IMR-90 (cell line): ENCODE data around the gene SLC36A2. TPM values are rescaled to one million over a fixed set of nuclear protein-coding genes. Genes with fewer than 3 reads are reported as not detected.

Experiments
- ATAC-seq: fragments of 200-7000 bp; cut with Tn5 transposase; 2 replicates; pipeline ENCODE4 v1.9.1; 2020; ENCODE audit warnings: low read depth, mild to moderate bottlenecking, moderate library complexity
- BruUV-seq: library from RNA; stranded (reverse); fragments of 400-500 nt; replicated peaks from 2 replicates; lab custom pipeline; 2021; lab: Mats Ljungman, UMichigan
- CTCF ChIA-PET: fragments of 300-600 bp; formaldehyde crosslinking; extraction: SDS; loops from one replicate; lab custom pipeline; 2021; ENCODE audit warnings: antibody characterized with exemption; lab: Yijun Ruan, JAX
- POLR2A ChIA-PET: fragments of 300-600 bp; sonication (Branson Sonifier 250); formaldehyde crosslinking; loops from one replicate; lab custom pipeline; 2022; ENCODE audit warnings: antibody characterized with exemption; ENCODE audit not compliant: unreplicated experiment; lab: Charles Lee
- DNase-seq: peaks from one replicate; pipeline ENCODE4 v3.0.0; 2013
- H2AFZ ChIP-seq: replicated peaks from 2 replicates; pipeline ENCODE3; 2013; ENCODE audit warnings: low read length, mild to moderate bottlenecking; ENCODE audit not compliant: poor library complexity
- H2AK5ac ChIP-seq: 2 replicates; pipeline ENCODE4 v1.6.1; 2013; ENCODE audit warnings: low read depth, low read length, inconsistent platforms
- H2AK9ac ChIP-seq: replicated peaks from 2 replicates; pipeline ENCODE3; 2013; ENCODE audit warnings: mild to moderate bottlenecking, low read depth, low read length, moderate library complexity; ENCODE audit not compliant: poor library complexity
- H2BK120ac ChIP-seq: 2 replicates; pipeline ENCODE4 v1.6.1; 2013; ENCODE audit warnings: low read depth, low read length, inconsistent platforms
- H2BK15ac ChIP-seq: 3 replicates; pipeline ENCODE4 v1.6.1; 2013; ENCODE audit warnings: low read depth, low read length, inconsistent platforms
- H2BK20ac ChIP-seq: 2 replicates; pipeline ENCODE4 v1.6.1; 2013; ENCODE audit warnings: low read depth, mild to moderate bottlenecking, inconsistent platforms, low read length, moderate library complexity
- H2BK5ac ChIP-seq: 2 replicates; pipeline ENCODE4 v1.6.1; 2013; ENCODE audit warnings: mild to moderate bottlenecking, low read depth, low read length, inconsistent platforms; ENCODE audit not compliant: poor library complexity, severe bottlenecking
- H3K14ac ChIP-seq: replicated peaks from 2 replicates; pipeline ENCODE4 v1.6.1; 2013; ENCODE audit warnings: low read depth, low read length, inconsistent platforms
- H3K18ac ChIP-seq: 2 replicates; pipeline ENCODE4 v1.6.1; 2013; ENCODE audit warnings: low read depth, low read length, control low read depth
- H3K23ac ChIP-seq: 2 replicates; pipeline ENCODE4 v1.6.1; 2013; ENCODE audit warnings: low read depth, low read length, inconsistent platforms
- H3K27ac ChIP-seq: 2 replicates; pipeline ENCODE4 v1.5.1; 2013; ENCODE audit warnings: mild to moderate bottlenecking, control low read depth, low read length; ENCODE audit not compliant: insufficient read depth
- H3K27me3 ChIP-seq: 2 replicates; pipeline ENCODE4 v1.6.1; 2013; ENCODE audit warnings: low read length; ENCODE audit not compliant: control insufficient read depth, insufficient read depth
- H3K36me3 ChIP-seq: 2 replicates; pipeline ENCODE4 v1.6.1; 2013; ENCODE audit warnings: low read length, mixed read lengths; ENCODE audit not compliant: control insufficient read depth, insufficient read depth
- H3K4ac ChIP-seq: 2 replicates; pipeline ENCODE4 v1.6.1; 2013; ENCODE audit warnings: low read depth, low read length, inconsistent platforms
- H3K4me1 ChIP-seq: 2 replicates; pipeline ENCODE4 v1.6.1; 2013; ENCODE audit warnings: low read length, mixed read lengths; ENCODE audit not compliant: control insufficient read depth, insufficient read depth
- H3K4me2 ChIP-seq: 2 replicates; pipeline ENCODE4 v1.6.1; 2013; ENCODE audit warnings: low read depth, mild to moderate bottlenecking, control low read depth, low read length, moderate library complexity
- H3K4me3 ChIP-seq: 2 replicates; pipeline ENCODE4 v1.5.1; 2013; ENCODE audit warnings: low read depth, mild to moderate bottlenecking, control low read depth, low read length, moderate library complexity; ENCODE audit not compliant: insufficient read depth
- H3K56ac ChIP-seq: 2 replicates; pipeline ENCODE4 v1.6.1; 2013; ENCODE audit warnings: low read length, inconsistent platforms; ENCODE audit not compliant: insufficient read depth; ENCODE audit errors: extremely low read depth
- H3K79me1 ChIP-seq, 2 experiments: 2 replicates each; pipeline ENCODE4 v1.6.1; 2013; ENCODE audit warnings: low read length in 2 of 2, inconsistent platforms in 1 of 2, low read depth in 1 of 2
- H3K9ac ChIP-seq: 2 replicates; pipeline ENCODE4 v1.6.1; 2013; ENCODE audit warnings: low read depth, low read length, control low read depth
- H3K9me1 ChIP-seq: 2 replicates; pipeline ENCODE4 v1.6.1; 2013; ENCODE audit warnings: low read length, inconsistent platforms; ENCODE audit not compliant: insufficient read depth
- H3K9me3 ChIP-seq: 2 replicates; pipeline ENCODE4 v1.6.1; 2013; ENCODE audit warnings: low read length; ENCODE audit not compliant: control insufficient read depth, insufficient read depth
- H4K20me1 ChIP-seq: 2 replicates; pipeline ENCODE4 v1.6.1; 2013; ENCODE audit warnings: low read length, inconsistent platforms; ENCODE audit not compliant: insufficient read depth
- H4K5ac ChIP-seq: 2 replicates; pipeline ENCODE4 v1.6.1; 2013; ENCODE audit warnings: mild to moderate bottlenecking, low read depth, low read length, control low read depth
- H4K8ac ChIP-seq, 2 experiments: 2 replicates each; pipeline ENCODE4 v1.6.1; 2013; ENCODE audit warnings: low read depth in 2 of 2, low read length in 2 of 2, control low read depth in 1 of 2, inconsistent platforms in 1 of 2
- H4K91ac ChIP-seq: 2 replicates; pipeline ENCODE4 v1.6.1; 2013; ENCODE audit warnings: low read depth, low read length, inconsistent platforms; ENCODE audit not compliant: insufficient read depth
- BHLHE40 ChIP-seq: fragments of 150-350 bp; IDR thresholded peaks from 2 replicates; pipeline ENCODE4 v1.6.1; 2016; ENCODE audit warnings: mild to moderate bottlenecking, low read depth, low read length
- CEBPB ChIP-seq: IDR thresholded peaks from 2 replicates; pipeline ENCODE4 v1.6.1; 2012; ENCODE audit warnings: low read depth, low read length, improper control_type of control experiment
- CTCF ChIP-seq: conservative IDR thresholded peaks from 2 replicates; pipeline ENCODE4 v1.5.1; 2012; ENCODE audit warnings: mild to moderate bottlenecking, low read depth, low read length, improper control_type of control experiment
- FOS ChIP-seq: fragments of 150-350 bp; IDR thresholded peaks from 2 replicates; pipeline ENCODE4 v1.6.1; 2016; ENCODE audit warnings: low read depth, low read length
- RAD21 ChIP-seq: IDR thresholded peaks from 2 replicates; pipeline ENCODE4 v1.6.1; 2012; ENCODE audit warnings: low read length, improper control_type of control experiment
- RCOR1 ChIP-seq: IDR thresholded peaks from 2 replicates; pipeline ENCODE4 v1.6.1; 2012; ENCODE audit warnings: mild to moderate bottlenecking, low read length, improper control_type of control experiment; ENCODE audit not compliant: insufficient replicate concordance
- WGBS, 2 experiments: methylation state at CpG; one replicate each; pipeline versions ENCODE4 v1.1.5 to v1.1.7; 2013; ENCODE audit warnings: missing lambda C conversion rate in 2 of 2; ENCODE audit not compliant: insufficient read length in 1 of 2; ENCODE audit errors: extremely low coverage in 2 of 2; 5-methylcytosine and 5-hydroxymethylcytosine counted together
- dilution Hi-C: fragments of 300-500 bp; cut with HindIII; formaldehyde crosslinking; loops from one replicate; pipeline ENCODE4 v1.14.3; 2018; ENCODE audit warnings: low sequenced_read_pairs; ENCODE audit not compliant: unreplicated experiment
- in situ Hi-C: fragments of 300-500 bp; cut with MboI; formaldehyde crosslinking; loops from 3 replicates; pipeline ENCODE4 v1.14.3; 2019; ENCODE audit warnings: low sequenced_read_pairs, inconsistent platforms, mixed read lengths
- intact Hi-C: fragments of 100-400 bp; cut with micrococcal nuclease; formaldehyde crosslinking; loops from 2 replicates; pipeline ENCODE4 v1.10.0; 2022
- polyA plus RNA-seq, 3 experiments: library from polyadenylated mRNA; depleted of rRNA; stranded (reverse); fragments of >200 nt; gene quantifications; 2 replicates each; pipeline ENCODE4 v1.2.3, GENCODE V29; 2012; ENCODE audit warnings: low replicate concordance in 1 of 3
- total RNA-seq: library from RNA; depleted of rRNA; stranded (reverse); fragments of >200 nt; gene quantifications from 2 replicates; pipeline ENCODE4 v1.2.3, GENCODE V29; 2012
- TF ChIP-seq, protein P1 (sequence below): fragments of 150-350 bp; IDR thresholded peaks from 2 replicates; pipeline ENCODE4 v1.6.1; 2016; ENCODE audit warnings: low read depth, mild to moderate bottlenecking, low read length, moderate library complexity, borderline replicate concordance

SLC36A2 gene
- total and polyA plus RNA-seq, 2 of the 4 experiments (the other 2 are of a cell fraction) = not detected

DNA sequence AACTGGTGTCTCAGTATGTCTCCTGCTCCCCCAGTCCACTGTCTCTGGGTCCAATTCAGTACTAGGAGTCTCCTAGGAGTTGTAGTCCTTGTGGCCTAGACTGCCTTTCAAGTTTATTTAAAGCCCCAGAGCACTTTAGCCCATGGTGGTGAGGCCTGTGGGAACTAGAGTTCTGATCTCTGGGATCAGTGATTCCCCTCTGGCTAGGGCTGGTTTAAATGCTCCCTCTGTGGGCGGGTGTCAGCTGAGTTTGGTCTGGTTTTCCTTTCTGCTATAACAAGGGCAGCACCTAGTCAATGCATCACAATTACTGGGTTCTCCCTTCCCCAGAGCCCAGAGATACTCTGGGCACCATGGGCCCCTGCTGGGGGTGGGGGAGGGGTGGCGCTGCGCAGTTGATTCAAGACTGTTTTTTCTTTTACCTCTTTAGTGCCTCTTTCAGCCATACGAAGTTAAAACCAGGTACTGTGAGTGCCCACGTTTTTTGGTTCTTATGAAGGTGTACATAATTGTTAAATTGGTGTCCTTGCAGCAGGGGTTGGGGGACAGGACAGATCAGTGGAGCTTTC is 34.5 kb downstream of the SLC36A2 start:
- dilution Hi-C loops = no loop called here

More for the DNA sequence above, 34.5 kb downstream of the SLC36A2 start:
- intact Hi-C loops (no loop called here), in situ Hi-C loops (no loop called here)
- no peak overlapping the region for H3K27ac ChIP-seq
- H2BK120ac ChIP-seq = no peak overlapping the region
- no peaks in the 10 kb centered on the region for H3K9me3 ChIP-seq
- no peak for TF ChIP-seq CEBPB
- no peak for TF ChIP-seq RCOR1
- no peak for TF ChIP-seq CTCF
- TF ChIP-seq BHLHE40 = no peak
- TF ChIP-seq FOS = no peak
- no peak for TF ChIP-seq RAD21
- TF ChIP-seq, protein P1, sequence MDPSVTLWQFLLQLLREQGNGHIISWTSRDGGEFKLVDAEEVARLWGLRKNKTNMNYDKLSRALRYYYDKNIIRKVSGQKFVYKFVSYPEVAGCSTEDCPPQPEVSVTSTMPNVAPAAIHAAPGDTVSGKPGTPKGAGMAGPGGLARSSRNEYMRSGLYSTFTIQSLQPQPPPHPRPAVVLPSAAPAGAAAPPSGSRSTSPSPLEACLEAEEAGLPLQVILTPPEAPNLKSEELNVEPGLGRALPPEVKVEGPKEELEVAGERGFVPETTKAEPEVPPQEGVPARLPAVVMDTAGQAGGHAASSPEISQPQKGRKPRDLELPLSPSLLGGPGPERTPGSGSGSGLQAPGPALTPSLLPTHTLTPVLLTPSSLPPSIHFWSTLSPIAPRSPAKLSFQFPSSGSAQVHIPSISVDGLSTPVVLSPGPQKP = no peak
- H2BK5ac ChIP-seq = no peak overlapping the region
- no peak overlapping the region for H3K4me3 ChIP-seq
- H4K91ac ChIP-seq = no peak overlapping the region
- no peak for DNase-seq
- 40% methylated on average over 1 of the region's 5 CpGs; no CpG with 5 or more reads in 1 of the 2 experiments for WGBS, 2 experiments
- H4K5ac ChIP-seq = no peak overlapping the region
- no peak overlapping the region for H3K23ac ChIP-seq
- no peak overlapping the region for H3K4me2 ChIP-seq
- ChIA-PET POLR2A (no interaction called here), CTCF (interaction anchor here (1.1 kb wide), 1 partner anchor 211 kb away, joined by 3 read pairs; no protein-coding TSS in a partner anchor)
- H4K8ac ChIP-seq = no peak overlapping the region
- BruUV-seq = no TSS peak
- no peak overlapping the region for H2AK9ac ChIP-seq
- H2BK20ac ChIP-seq = no peak overlapping the region
- no peak for ATAC-seq
- no peaks in the 10 kb centered on the region for H3K4me1 ChIP-seq
- no peak overlapping the region for H2BK15ac ChIP-seq
- H3K18ac ChIP-seq = no peak overlapping the region
- H3K56ac ChIP-seq = no peak overlapping the region
- no peaks in the 10 kb centered on the region for H3K36me3 ChIP-seq
- no peaks in the 10 kb centered on the region for H3K79me1 ChIP-seq
- H3K14ac ChIP-seq = no peak overlapping the region
- no peaks in the 10 kb centered on the region for H3K27me3 ChIP-seq
- H3K4ac ChIP-seq = no peak overlapping the region
- H2AK5ac ChIP-seq = no peak overlapping the region
- H3K9me1 ChIP-seq = no peaks in the 10 kb centered on the region
- H2AFZ ChIP-seq = no peak overlapping the region
- H4K20me1 ChIP-seq = no peaks in the 10 kb centered on the region
- no peak overlapping the region for H3K9ac ChIP-seq
